PFSK-1 (cell line): ENCODE measurements around the gene PXDN.

Experiments
- FOXP2 ChIP-seq: optimal IDR thresholded peaks from 2 replicates; pipeline ENCODE3; 2011; ENCODE audit warnings: borderline replicate concordance, control low read depth, inconsistent platforms; ENCODE audit not compliant: insufficient read depth; ENCODE audit errors: extremely low read length, extremely low read depth
- POLR2AphosphoS5 ChIP-seq: IDR thresholded peaks from 2 replicates; pipeline ENCODE4 v1.6.1; 2012; ENCODE audit warnings: low read depth, mild to moderate bottlenecking, control low read depth, low read length, moderate library complexity
- SIN3A ChIP-seq: IDR thresholded peaks from 2 replicates; pipeline ENCODE4 v1.6.1; 2012; ENCODE audit warnings: mild to moderate bottlenecking, low read length, moderate library complexity, borderline replicate concordance; ENCODE audit not compliant: insufficient read depth
- TAF1 ChIP-seq: IDR thresholded peaks from 2 replicates; pipeline ENCODE4 v1.6.1; 2012; ENCODE audit warnings: low read length, control low read depth, borderline replicate concordance; ENCODE audit not compliant: insufficient read depth
- TF ChIP-seq, protein P1 (sequence below), 2 experiments: IDR thresholded peaks; 2 replicates each; pipeline versions ENCODE4 v1.6.1 to v1.8.0; 2011 to 2012; ENCODE audit warnings: low read depth in 2 of 2, low read length in 2 of 2, control low read depth in 1 of 2, inconsistent platforms in 1 of 2, mild to moderate bottlenecking in 1 of 2, moderate library complexity in 1 of 2; ENCODE audit not compliant: insufficient read depth in 1 of 2

The PXDN gene

DNA sequence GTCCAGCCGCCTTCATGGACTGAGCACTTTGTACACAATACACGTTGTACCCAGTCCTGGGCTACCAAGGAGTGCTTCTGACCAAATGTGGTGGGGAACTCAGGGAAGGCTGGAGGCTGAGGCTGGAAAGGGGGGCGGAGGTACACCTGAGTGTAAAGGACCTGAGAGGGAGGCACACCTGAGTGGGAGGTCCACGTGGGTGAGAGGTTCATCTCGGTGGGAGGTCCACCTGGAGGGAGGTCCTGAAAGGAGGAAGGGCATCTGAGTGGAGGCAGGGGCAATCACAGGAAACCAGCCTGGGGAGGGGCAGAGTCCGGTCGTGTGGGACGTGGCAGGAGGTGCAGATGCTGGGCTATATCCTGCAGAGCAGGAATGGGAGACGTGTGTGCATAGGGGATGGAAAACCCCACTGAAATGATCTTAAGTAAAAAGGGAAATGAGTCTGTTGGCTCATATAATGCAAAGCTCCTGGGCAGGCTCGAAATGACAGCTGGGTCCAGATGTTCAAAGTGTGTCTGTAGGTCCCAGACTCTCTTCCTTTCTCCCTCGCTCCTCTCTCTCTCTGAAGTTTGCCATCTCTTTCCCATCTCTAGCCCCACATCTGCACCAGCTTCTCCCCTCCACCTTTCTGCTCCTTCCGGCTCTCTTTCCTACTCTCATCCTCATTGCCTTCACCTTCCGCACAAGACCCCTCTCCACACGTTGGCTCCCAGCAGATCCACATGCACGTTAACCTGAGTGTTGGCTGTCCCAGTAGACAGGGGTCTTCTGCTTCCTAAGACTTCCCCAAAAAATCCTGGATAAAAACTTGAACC lies 137.7 kb downstream of the PXDN start:
- TF ChIP-seq, protein P1, sequence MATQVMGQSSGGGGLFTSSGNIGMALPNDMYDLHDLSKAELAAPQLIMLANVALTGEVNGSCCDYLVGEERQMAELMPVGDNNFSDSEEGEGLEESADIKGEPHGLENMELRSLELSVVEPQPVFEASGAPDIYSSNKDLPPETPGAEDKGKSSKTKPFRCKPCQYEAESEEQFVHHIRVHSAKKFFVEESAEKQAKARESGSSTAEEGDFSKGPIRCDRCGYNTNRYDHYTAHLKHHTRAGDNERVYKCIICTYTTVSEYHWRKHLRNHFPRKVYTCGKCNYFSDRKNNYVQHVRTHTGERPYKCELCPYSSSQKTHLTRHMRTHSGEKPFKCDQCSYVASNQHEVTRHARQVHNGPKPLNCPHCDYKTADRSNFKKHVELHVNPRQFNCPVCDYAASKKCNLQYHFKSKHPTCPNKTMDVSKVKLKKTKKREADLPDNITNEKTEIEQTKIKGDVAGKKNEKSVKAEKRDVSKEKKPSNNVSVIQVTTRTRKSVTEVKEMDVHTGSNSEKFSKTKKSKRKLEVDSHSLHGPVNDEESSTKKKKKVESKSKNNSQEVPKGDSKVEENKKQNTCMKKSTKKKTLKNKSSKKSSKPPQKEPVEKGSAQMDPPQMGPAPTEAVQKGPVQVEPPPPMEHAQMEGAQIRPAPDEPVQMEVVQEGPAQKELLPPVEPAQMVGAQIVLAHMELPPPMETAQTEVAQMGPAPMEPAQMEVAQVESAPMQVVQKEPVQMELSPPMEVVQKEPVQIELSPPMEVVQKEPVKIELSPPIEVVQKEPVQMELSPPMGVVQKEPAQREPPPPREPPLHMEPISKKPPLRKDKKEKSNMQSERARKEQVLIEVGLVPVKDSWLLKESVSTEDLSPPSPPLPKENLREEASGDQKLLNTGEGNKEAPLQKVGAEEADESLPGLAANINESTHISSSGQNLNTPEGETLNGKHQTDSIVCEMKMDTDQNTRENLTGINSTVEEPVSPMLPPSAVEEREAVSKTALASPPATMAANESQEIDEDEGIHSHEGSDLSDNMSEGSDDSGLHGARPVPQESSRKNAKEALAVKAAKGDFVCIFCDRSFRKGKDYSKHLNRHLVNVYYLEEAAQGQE (IDR thresholded peaks at IDR 0.05; ENCODE audit: insufficient read depth in 1 of 2, low read depth in 2 of 2, low read length in 2 of 2): no peak
- TF ChIP-seq POLR2AphosphoS5: no peak
- no peak for TF ChIP-seq FOXP2
- no peak for TF ChIP-seq SIN3A
- TF ChIP-seq TAF1: no peak

DNA sequence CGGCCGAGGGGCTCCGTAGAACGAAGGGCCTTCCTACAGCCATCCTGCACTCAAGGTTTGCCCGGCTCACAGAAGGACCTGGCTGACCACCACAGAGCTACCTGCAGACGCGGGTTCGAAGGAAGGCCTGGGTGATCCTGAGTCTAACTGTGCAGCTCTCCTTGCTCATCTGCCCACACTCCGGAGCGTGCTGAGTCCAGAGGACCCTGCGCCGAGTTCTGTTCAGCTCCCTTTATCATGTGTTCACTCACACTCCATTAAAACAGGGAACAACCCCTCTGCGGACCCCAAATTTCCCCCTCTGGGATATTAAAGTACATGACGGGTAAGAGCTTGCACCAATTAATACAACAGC lies 138.3 kb downstream of the PXDN start:
- TF ChIP-seq, protein P1 (IDR thresholded peaks at IDR 0.05; ENCODE audit: insufficient read depth in 1 of 2, low read depth in 2 of 2, low read length in 2 of 2): no peak
- TF ChIP-seq FOXP2 (no peak), TAF1 (no peak), POLR2AphosphoS5 (no peak), SIN3A (no peak)

DNA sequence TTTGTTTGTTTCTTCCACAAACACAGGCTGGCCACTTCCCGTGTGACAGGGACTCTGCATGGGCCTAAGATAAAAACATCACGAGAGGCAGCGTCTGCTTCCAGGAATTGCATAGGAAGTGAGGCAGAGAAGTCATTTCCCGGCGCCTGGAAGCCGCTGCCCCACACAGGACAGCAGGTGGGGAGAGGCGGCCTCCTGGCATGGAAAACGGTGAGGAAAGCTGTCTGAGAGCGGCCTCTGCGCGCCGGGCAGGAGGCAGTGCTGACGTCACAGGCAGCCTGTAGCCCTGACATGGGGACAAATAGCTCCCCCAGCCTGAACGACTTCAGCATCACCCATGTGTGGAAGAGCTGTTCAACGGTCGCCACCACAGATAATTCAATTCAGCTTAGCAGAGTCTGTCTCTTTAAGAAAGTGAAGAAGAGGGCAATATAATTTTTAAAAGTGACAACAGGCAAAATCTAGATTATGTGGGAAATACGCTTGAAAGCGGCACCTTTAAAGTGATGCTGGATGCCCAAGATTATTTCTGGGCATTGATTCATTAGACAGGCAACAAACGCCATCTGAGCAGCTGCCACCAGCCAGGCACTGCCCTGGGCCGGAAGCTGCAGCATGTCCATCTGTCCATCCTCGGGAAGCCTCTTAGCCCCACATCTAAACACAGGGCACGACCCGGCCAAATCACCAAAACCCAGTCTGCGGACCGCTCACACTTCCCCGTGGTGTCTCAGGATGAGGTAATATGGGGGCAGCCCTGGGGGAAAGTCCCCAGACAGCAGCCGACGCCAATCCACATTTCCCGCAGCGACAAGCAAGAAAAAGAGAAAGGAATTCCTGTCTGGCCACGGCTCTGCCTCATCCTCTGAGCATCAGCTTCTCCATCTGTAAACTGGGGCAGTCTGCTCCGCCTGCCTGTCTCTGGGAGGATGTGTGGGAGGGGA lies 138.9 kb downstream of the PXDN start:
- TF ChIP-seq, protein P1 (IDR thresholded peaks at IDR 0.05; ENCODE audit: insufficient read depth in 1 of 2, low read depth in 2 of 2, low read length in 2 of 2): 0 out of 4 replicates have a peak, but pooled peaks of 1 of the 2 experiments have one; percentile 37
- TF ChIP-seq SIN3A: peak; percentile 62; the same call in 1 of the 2 replicates
- no peak for TF ChIP-seq FOXP2

DNA sequence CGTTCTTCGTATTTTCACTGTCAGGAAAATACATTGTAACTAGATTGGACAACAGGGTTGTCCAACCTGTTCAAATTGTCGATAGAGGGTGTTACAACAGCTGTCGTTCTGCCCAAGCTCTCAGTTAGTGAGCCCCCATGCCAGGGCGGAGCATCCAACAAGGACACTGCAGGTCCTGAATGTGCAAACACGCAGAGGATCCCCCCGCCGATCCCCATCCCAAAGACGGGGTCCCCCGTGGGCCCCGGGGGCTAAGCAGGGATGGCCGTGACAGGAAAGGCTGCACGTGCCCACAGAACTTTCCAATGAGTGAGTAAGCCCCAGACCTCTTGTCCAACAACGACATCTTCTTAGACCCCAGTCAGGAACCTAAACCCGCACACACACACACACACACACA lies 140.8 kb downstream of the PXDN start:
- no peak for TF ChIP-seq FOXP2
- TF ChIP-seq POLR2AphosphoS5: no peak
- TF ChIP-seq, protein P1 (IDR thresholded peaks at IDR 0.05; ENCODE audit: insufficient read depth in 1 of 2, low read depth in 2 of 2, low read length in 2 of 2): no peak
- TF ChIP-seq TAF1: no peak
- TF ChIP-seq SIN3A: no peak
